IMR-90 (cell line): ENCODE results near the gene VAV1. TPM values are rescaled to one million over a fixed set of nuclear protein-coding genes. Genes with fewer than 3 reads are reported as not detected.

Source experiments
- ATAC-seq: fragments of 200-7000 bp; cut with Tn5 transposase; 2 replicates; pipeline ENCODE4 v1.9.1; 2020; ENCODE audit warnings: low read depth, mild to moderate bottlenecking, moderate library complexity
- BruUV-seq: library from RNA; stranded (reverse); fragments of 400-500 nt; replicated peaks from 2 replicates; lab custom pipeline; 2021; lab: Mats Ljungman, UMichigan
- CTCF ChIA-PET: fragments of 300-600 bp; formaldehyde crosslinking; extraction: SDS; loops from one replicate; lab custom pipeline; 2021; ENCODE audit warnings: antibody characterized with exemption; lab: Yijun Ruan, JAX
- POLR2A ChIA-PET: fragments of 300-600 bp; sonication (Branson Sonifier 250); formaldehyde crosslinking; loops from one replicate; lab custom pipeline; 2022; ENCODE audit warnings: antibody characterized with exemption; ENCODE audit not compliant: unreplicated experiment; lab: Charles Lee
- DNase-seq: peaks from one replicate; pipeline ENCODE4 v3.0.0; 2013
- H2AFZ ChIP-seq: replicated peaks from 2 replicates; pipeline ENCODE3; 2013; ENCODE audit warnings: low read length, mild to moderate bottlenecking; ENCODE audit not compliant: poor library complexity
- H2AK5ac ChIP-seq: 2 replicates; pipeline ENCODE4 v1.6.1; 2013; ENCODE audit warnings: low read depth, low read length, inconsistent platforms
- H2AK9ac ChIP-seq: replicated peaks from 2 replicates; pipeline ENCODE3; 2013; ENCODE audit warnings: mild to moderate bottlenecking, low read depth, low read length, moderate library complexity; ENCODE audit not compliant: poor library complexity
- H2BK120ac ChIP-seq: 2 replicates; pipeline ENCODE4 v1.6.1; 2013; ENCODE audit warnings: low read depth, low read length, inconsistent platforms
- H2BK15ac ChIP-seq: 3 replicates; pipeline ENCODE4 v1.6.1; 2013; ENCODE audit warnings: low read depth, low read length, inconsistent platforms
- H2BK20ac ChIP-seq: 2 replicates; pipeline ENCODE4 v1.6.1; 2013; ENCODE audit warnings: low read depth, mild to moderate bottlenecking, inconsistent platforms, low read length, moderate library complexity
- H2BK5ac ChIP-seq: 2 replicates; pipeline ENCODE4 v1.6.1; 2013; ENCODE audit warnings: mild to moderate bottlenecking, low read depth, low read length, inconsistent platforms; ENCODE audit not compliant: poor library complexity, severe bottlenecking
- H3K14ac ChIP-seq: replicated peaks from 2 replicates; pipeline ENCODE4 v1.6.1; 2013; ENCODE audit warnings: low read depth, low read length, inconsistent platforms
- H3K18ac ChIP-seq: 2 replicates; pipeline ENCODE4 v1.6.1; 2013; ENCODE audit warnings: low read depth, low read length, control low read depth
- H3K23ac ChIP-seq: 2 replicates; pipeline ENCODE4 v1.6.1; 2013; ENCODE audit warnings: low read depth, low read length, inconsistent platforms
- H3K27ac ChIP-seq: 2 replicates; pipeline ENCODE4 v1.5.1; 2013; ENCODE audit warnings: mild to moderate bottlenecking, control low read depth, low read length; ENCODE audit not compliant: insufficient read depth
- H3K27me3 ChIP-seq: 2 replicates; pipeline ENCODE4 v1.6.1; 2013; ENCODE audit warnings: low read length; ENCODE audit not compliant: control insufficient read depth, insufficient read depth
- H3K36me3 ChIP-seq: 2 replicates; pipeline ENCODE4 v1.6.1; 2013; ENCODE audit warnings: low read length, mixed read lengths; ENCODE audit not compliant: control insufficient read depth, insufficient read depth
- H3K4ac ChIP-seq: 2 replicates; pipeline ENCODE4 v1.6.1; 2013; ENCODE audit warnings: low read depth, low read length, inconsistent platforms
- H3K4me1 ChIP-seq: 2 replicates; pipeline ENCODE4 v1.6.1; 2013; ENCODE audit warnings: low read length, mixed read lengths; ENCODE audit not compliant: control insufficient read depth, insufficient read depth
- H3K4me2 ChIP-seq: 2 replicates; pipeline ENCODE4 v1.6.1; 2013; ENCODE audit warnings: low read depth, mild to moderate bottlenecking, control low read depth, low read length, moderate library complexity
- H3K4me3 ChIP-seq: 2 replicates; pipeline ENCODE4 v1.5.1; 2013; ENCODE audit warnings: low read depth, mild to moderate bottlenecking, control low read depth, low read length, moderate library complexity; ENCODE audit not compliant: insufficient read depth
- H3K56ac ChIP-seq: 2 replicates; pipeline ENCODE4 v1.6.1; 2013; ENCODE audit warnings: low read length, inconsistent platforms; ENCODE audit not compliant: insufficient read depth; ENCODE audit errors: extremely low read depth
- H3K79me1 ChIP-seq, 2 experiments: 2 replicates each; pipeline ENCODE4 v1.6.1; 2013; ENCODE audit warnings: low read length in 2 of 2, inconsistent platforms in 1 of 2, low read depth in 1 of 2
- H3K9ac ChIP-seq: 2 replicates; pipeline ENCODE4 v1.6.1; 2013; ENCODE audit warnings: low read depth, low read length, control low read depth
- H3K9me1 ChIP-seq: 2 replicates; pipeline ENCODE4 v1.6.1; 2013; ENCODE audit warnings: low read length, inconsistent platforms; ENCODE audit not compliant: insufficient read depth
- H3K9me3 ChIP-seq: 2 replicates; pipeline ENCODE4 v1.6.1; 2013; ENCODE audit warnings: low read length; ENCODE audit not compliant: control insufficient read depth, insufficient read depth
- H4K20me1 ChIP-seq: 2 replicates; pipeline ENCODE4 v1.6.1; 2013; ENCODE audit warnings: low read length, inconsistent platforms; ENCODE audit not compliant: insufficient read depth
- H4K5ac ChIP-seq: 2 replicates; pipeline ENCODE4 v1.6.1; 2013; ENCODE audit warnings: mild to moderate bottlenecking, low read depth, low read length, control low read depth
- H4K8ac ChIP-seq, 2 experiments: 2 replicates each; pipeline ENCODE4 v1.6.1; 2013; ENCODE audit warnings: low read depth in 2 of 2, low read length in 2 of 2, control low read depth in 1 of 2, inconsistent platforms in 1 of 2
- H4K91ac ChIP-seq: 2 replicates; pipeline ENCODE4 v1.6.1; 2013; ENCODE audit warnings: low read depth, low read length, inconsistent platforms; ENCODE audit not compliant: insufficient read depth
- BHLHE40 ChIP-seq: fragments of 150-350 bp; IDR thresholded peaks from 2 replicates; pipeline ENCODE4 v1.6.1; 2016; ENCODE audit warnings: mild to moderate bottlenecking, low read depth, low read length
- CEBPB ChIP-seq: IDR thresholded peaks from 2 replicates; pipeline ENCODE4 v1.6.1; 2012; ENCODE audit warnings: low read depth, low read length, improper control_type of control experiment
- CHD1 ChIP-seq: IDR thresholded peaks from 2 replicates; pipeline ENCODE4 v1.6.1; 2012; ENCODE audit warnings: low read depth, low read length, improper control_type of control experiment
- FOS ChIP-seq: fragments of 150-350 bp; IDR thresholded peaks from 2 replicates; pipeline ENCODE4 v1.6.1; 2016; ENCODE audit warnings: low read depth, low read length
- MAFK ChIP-seq: IDR thresholded peaks from 2 replicates; pipeline ENCODE4 v1.6.1; 2012; ENCODE audit warnings: low read depth, low read length, improper control_type of control experiment
- MAZ ChIP-seq: IDR thresholded peaks from 2 replicates; pipeline ENCODE4 v1.6.1; 2012; ENCODE audit warnings: low read depth, mild to moderate bottlenecking, low read length, improper control_type of control experiment, moderate library complexity, borderline replicate concordance
- MXI1 ChIP-seq: IDR thresholded peaks from 2 replicates; pipeline ENCODE4 v1.6.1; 2012; ENCODE audit warnings: low read depth, mild to moderate bottlenecking, low read length, moderate library complexity, borderline replicate concordance
- NFE2L2 ChIP-seq: fragments of 150-350 bp; IDR thresholded peaks from 2 replicates; pipeline ENCODE4 v1.6.1; 2016; ENCODE audit warnings: low read depth, mild to moderate bottlenecking, low read length
- POLR2A ChIP-seq: IDR thresholded peaks from 2 replicates; pipeline ENCODE4 v1.6.1; 2012; ENCODE audit warnings: mild to moderate bottlenecking, low read depth, low read length
- RAD21 ChIP-seq: IDR thresholded peaks from 2 replicates; pipeline ENCODE4 v1.6.1; 2012; ENCODE audit warnings: low read length, improper control_type of control experiment
- RCOR1 ChIP-seq: IDR thresholded peaks from 2 replicates; pipeline ENCODE4 v1.6.1; 2012; ENCODE audit warnings: mild to moderate bottlenecking, low read length, improper control_type of control experiment; ENCODE audit not compliant: insufficient replicate concordance
- RFX5 ChIP-seq: IDR thresholded peaks from 2 replicates; pipeline ENCODE4 v1.8.0; 2012; ENCODE audit warnings: low read depth, mild to moderate bottlenecking, low read length, moderate library complexity
- SMC3 ChIP-seq: fragments of 150-350 bp; IDR thresholded peaks from 2 replicates; pipeline ENCODE4 v1.6.1; 2016; ENCODE audit warnings: low read depth, mild to moderate bottlenecking, antibody characterized with exemption, low read length, moderate library complexity
- WGBS, 2 experiments: methylation state at CpG; one replicate each; pipeline versions ENCODE4 v1.1.5 to v1.1.7; 2013; ENCODE audit warnings: missing lambda C conversion rate in 2 of 2; ENCODE audit not compliant: insufficient read length in 1 of 2; ENCODE audit errors: extremely low coverage in 2 of 2; 5-methylcytosine and 5-hydroxymethylcytosine counted together
- dilution Hi-C: fragments of 300-500 bp; cut with HindIII; formaldehyde crosslinking; loops from one replicate; pipeline ENCODE4 v1.14.3; 2018; ENCODE audit warnings: low sequenced_read_pairs; ENCODE audit not compliant: unreplicated experiment
- in situ Hi-C: fragments of 300-500 bp; cut with MboI; formaldehyde crosslinking; loops from 3 replicates; pipeline ENCODE4 v1.14.3; 2019; ENCODE audit warnings: low sequenced_read_pairs, inconsistent platforms, mixed read lengths
- intact Hi-C: fragments of 100-400 bp; cut with micrococcal nuclease; formaldehyde crosslinking; loops from 2 replicates; pipeline ENCODE4 v1.10.0; 2022
- polyA plus RNA-seq, 3 experiments: library from polyadenylated mRNA; depleted of rRNA; stranded (reverse); fragments of >200 nt; gene quantifications; 2 replicates each; pipeline ENCODE4 v1.2.3, GENCODE V29; 2012; ENCODE audit warnings: low replicate concordance in 1 of 3
- total RNA-seq: library from RNA; depleted of rRNA; stranded (reverse); fragments of >200 nt; gene quantifications from 2 replicates; pipeline ENCODE4 v1.2.3, GENCODE V29; 2012
- TF ChIP-seq, protein P1 (sequence below): fragments of 150-350 bp; IDR thresholded peaks from 2 replicates; pipeline ENCODE4 v1.6.1; 2017; ENCODE audit warnings: mild to moderate bottlenecking, antibody characterized with exemption, low read length, low read depth
- TF ChIP-seq, protein P2 (sequence below): conservative IDR thresholded peaks from 2 replicates; pipeline ENCODE4 v1.5.1; 2012; ENCODE audit warnings: mild to moderate bottlenecking, low read depth, low read length, improper control_type of control experiment

Gene VAV1
- total and polyA plus RNA-seq, 2 of the 4 experiments (the other 2 are of a cell fraction): not detected

- Histone ChIP-seq H2BK5ac (no peak overlapping the region), H3K4me1 (no peaks in the 10 kb centered on the region), H3K9ac (no peak overlapping the region), H3K36me3 (no peaks in the 10 kb centered on the region), H2BK120ac (no peak overlapping the region), H3K27me3 (no peaks in the 10 kb centered on the region), H2AK5ac (no peak overlapping the region), H4K8ac (no peak overlapping the region), H3K18ac (no peak overlapping the region), H3K23ac (no peak overlapping the region), H4K91ac (no peak overlapping the region), H3K27ac (no peak overlapping the region), H3K56ac (no peak overlapping the region), H2BK20ac (no peak overlapping the region), H3K4ac (no peak overlapping the region), H3K9me1 (no peaks in the 10 kb centered on the region), H3K4me3 (no peak overlapping the region), H3K4me2 (no peak overlapping the region), H4K5ac (no peak overlapping the region), H2AFZ (no peak overlapping the region), H3K14ac (no peak overlapping the region), H4K20me1 (no peaks in the 10 kb centered on the region), H2AK9ac (no peak overlapping the region), H2BK15ac (no peak overlapping the region), H3K79me1 (no peaks in the 10 kb centered on the region), H3K9me3 (peaks cover 12% of the 10 kb centered on the region)
- POLR2A ChIA-PET: no interaction called here
- CTCF ChIA-PET: no interaction called here
- in situ Hi-C loops (no loop called here), intact Hi-C loops (no loop called here), dilution Hi-C loops (no loop called here)
- WGBS, 2 experiments: 40% methylated on average over 1 of the region's 4 CpGs; no CpG with 5 or more reads in 1 of the 2 experiments
- ATAC-seq (no peak), DNase-seq (no peak)
- BruUV-seq: no TSS peak
- TF ChIP-seq, protein P1, sequence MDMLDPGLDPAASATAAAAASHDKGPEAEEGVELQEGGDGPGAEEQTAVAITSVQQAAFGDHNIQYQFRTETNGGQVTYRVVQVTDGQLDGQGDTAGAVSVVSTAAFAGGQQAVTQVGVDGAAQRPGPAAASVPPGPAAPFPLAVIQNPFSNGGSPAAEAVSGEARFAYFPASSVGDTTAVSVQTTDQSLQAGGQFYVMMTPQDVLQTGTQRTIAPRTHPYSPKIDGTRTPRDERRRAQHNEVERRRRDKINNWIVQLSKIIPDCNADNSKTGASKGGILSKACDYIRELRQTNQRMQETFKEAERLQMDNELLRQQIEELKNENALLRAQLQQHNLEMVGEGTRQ: no peak
- TF ChIP-seq CEBPB (no peak), MAFK (no peak), CHD1 (no peak), RFX5 (no peak), RAD21 (no peak), MAZ (no peak), NFE2L2 (no peak), SMC3 (no peak), BHLHE40 (no peak), MXI1 (no peak), FOS (no peak), RCOR1 (no peak), POLR2A (no peak)
- TF ChIP-seq, protein P2, sequence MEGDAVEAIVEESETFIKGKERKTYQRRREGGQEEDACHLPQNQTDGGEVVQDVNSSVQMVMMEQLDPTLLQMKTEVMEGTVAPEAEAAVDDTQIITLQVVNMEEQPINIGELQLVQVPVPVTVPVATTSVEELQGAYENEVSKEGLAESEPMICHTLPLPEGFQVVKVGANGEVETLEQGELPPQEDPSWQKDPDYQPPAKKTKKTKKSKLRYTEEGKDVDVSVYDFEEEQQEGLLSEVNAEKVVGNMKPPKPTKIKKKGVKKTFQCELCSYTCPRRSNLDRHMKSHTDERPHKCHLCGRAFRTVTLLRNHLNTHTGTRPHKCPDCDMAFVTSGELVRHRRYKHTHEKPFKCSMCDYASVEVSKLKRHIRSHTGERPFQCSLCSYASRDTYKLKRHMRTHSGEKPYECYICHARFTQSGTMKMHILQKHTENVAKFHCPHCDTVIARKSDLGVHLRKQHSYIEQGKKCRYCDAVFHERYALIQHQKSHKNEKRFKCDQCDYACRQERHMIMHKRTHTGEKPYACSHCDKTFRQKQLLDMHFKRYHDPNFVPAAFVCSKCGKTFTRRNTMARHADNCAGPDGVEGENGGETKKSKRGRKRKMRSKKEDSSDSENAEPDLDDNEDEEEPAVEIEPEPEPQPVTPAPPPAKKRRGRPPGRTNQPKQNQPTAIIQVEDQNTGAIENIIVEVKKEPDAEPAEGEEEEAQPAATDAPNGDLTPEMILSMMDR: no peak
Observed at GRCh38 chr19:6796278-6796677, 23.8 kb downstream of the VAV1 start.
